ENCODE measurements around the gene ALG11.

The ALG11 gene

GRCh38 chr13:51997186-51997585 is 15.0 kb upstream of the ALG11 start:
- DNase-seq (ENCODE audit: low read depth in 3 of 3) = no peak

- no peak for DNase-seq (ENCODE audit: low read depth in 3 of 3)
These were observed 14.4 kb upstream of the ALG11 start for GRCh38 chr13:51997641-51998330.

- no peak for DNase-seq (ENCODE audit: low read depth in 3 of 3)
These were observed 13.3 kb upstream of the ALG11 start for GRCh38 chr13:51998723-51999509.

DNA sequence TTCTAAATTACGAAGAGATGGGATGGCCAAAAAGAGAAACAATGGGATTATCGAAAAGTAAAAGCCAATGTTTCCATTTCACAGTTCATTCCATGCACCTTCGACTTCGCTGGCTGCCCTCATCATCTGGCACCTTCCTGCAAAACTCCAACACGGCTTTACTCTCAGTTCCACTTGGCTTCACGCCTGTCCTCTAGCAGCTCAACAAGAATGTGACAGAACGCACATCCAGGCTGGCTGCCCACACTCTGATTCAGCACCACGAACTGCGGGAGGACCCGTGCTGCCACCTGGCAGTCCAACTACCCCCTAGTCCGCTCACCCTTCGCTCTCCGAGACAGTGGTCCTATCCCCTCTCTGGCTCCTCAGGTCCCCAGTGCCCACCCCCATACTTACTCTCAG is 12.7 kb upstream of the ALG11 start:
- DNase-seq (ENCODE audit: low read depth in 3 of 3) = no peak

GRCh38 chr13:51999921-52000320 is 12.3 kb upstream of the ALG11 start:
- no peak for DNase-seq (ENCODE audit: low read depth in 3 of 3)

- no peak for DNase-seq (ENCODE audit: low read depth in 3 of 3)
These were observed 11.0 kb upstream of the ALG11 start for GRCh38 chr13:52001120-52001731.

GRCh38 chr13:52002361-52002760 is 9.8 kb upstream of the ALG11 start:
- DNase-seq (ENCODE audit: low read depth in 3 of 3) = no peak

GRCh38 chr13:52003541-52003940 is 8.7 kb upstream of the ALG11 start:
- DNase-seq (ENCODE audit: low read depth in 3 of 3) = no peak

DNA sequence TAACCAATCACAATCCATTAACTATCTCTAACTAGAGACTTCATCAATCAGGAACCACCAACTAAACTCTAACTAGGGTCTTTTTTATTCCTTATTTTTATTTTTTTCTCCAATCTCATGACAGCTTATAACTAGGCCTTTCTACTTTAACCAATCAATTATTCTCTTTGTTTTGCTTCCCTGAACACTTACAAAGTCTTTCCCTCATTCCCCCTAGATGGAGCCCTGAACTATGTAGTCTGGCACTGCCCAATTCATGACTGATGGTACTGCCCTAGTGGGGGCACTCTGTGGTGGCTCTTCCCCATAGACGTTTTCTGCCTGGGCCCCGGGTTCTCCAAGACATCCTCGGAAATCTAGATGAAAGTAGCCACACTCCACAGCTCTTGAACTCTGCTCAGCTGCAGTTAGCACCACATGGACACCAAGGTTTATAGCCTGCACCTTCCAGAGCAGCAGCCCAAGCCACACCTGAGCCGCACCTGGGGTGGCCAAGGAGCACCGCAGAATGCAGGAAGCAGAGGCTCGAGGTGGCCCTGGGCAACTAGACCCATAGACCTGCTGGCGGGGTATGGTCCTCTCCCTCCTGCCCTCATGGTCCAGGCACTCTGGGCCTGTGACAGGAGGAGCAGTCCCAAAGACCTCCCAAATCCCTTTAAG is 7.6 kb upstream of the ALG11 start:
- no peak for DNase-seq (ENCODE audit: low read depth in 3 of 3)

DNA sequence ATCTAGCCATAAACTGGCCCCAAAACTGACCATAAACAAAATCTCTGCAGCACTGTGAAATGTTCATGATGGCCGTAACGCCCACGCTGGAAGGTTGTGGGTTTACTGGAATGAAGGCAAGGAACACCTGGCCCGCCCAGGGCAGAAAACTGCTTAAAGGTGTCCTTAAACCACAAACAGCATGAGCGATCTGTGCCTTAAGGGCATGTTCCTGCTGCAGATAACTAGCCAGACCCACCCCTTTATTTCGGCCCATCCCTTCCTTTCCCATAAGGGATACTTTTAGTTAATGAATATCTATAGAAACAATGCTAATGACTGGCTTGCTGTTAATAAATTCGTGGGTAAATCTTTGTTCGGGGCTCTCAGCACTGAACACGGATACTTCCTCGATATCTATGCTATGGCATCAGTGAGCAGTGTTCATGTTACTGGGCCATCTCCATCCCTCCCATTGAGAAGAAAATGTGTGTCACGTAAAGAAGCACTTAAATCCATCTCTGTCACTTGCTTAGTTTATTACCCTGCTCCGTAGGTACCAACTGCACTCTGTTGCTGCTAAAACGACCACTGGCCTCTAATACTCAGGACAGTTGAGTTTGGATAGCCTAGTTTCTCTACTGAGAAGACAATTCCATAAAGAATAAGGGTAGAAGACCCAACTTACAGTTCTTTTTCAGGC is 6.2 kb upstream of the ALG11 start:
- DNase-seq (ENCODE audit: low read depth in 3 of 3) = no peak

- DNase-seq (ENCODE audit: low read depth in 3 of 3) = no peak
These were observed 5.5 kb upstream of the ALG11 start for GRCh38 chr13:52006523-52007245.

GRCh38 chr13:52009946-52010345 is 2.3 kb upstream of the ALG11 start:
- no peak for DNase-seq (ENCODE audit: low read depth in 3 of 3)

- peak in 2 of 3 donors; percentile 3 to 14 for DNase-seq (ENCODE audit: low read depth in 3 of 3)
These were observed 1.1 kb upstream of the ALG11 start, which contains the start of gene ATP7B for GRCh38 chr13:52010890-52011631. Gene ATP7B, minus strand, starts transcription at chr13:52011450. Its CDS starts 113 bp downstream, at chr13:52011337.

DNA sequence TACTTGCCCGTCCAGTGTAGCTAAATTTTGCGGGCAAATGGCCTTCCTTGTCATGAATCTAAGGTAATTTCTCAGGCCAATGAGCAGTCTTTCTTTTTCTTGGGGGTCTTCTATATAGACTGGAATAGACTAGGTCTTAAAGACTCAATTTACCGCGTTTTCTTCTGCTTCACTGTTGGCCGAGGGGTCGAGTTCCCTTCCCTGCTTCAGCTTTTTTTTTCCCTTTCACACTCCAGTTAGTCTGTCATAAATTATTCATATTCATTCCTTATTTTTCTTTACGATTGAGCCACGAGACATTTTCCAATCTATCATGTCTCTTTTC is 276 bp downstream of the ALG11 start:
- no peak for DNase-seq (ENCODE audit: low read depth in 3 of 3)

DNA sequence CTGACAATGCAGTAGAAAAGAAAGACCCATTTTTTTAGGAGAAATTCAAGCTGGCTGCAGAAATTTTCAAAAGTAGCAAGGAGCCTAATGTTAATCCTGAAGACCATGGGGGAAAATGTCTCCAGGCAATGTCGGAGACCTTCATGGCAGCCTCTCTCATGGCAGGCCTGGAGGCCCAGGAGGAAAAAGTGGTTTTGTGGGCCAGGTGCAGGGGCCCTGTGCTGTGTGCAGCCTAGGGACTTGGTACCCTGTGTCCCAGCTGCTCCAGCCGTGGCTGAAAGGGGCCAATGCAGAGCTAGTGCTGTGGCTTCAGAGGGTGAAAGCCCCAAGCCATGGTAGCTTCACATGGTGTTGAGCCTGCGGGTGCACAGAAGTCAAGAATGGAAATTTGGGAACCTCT is 4.1 kb downstream of the ALG11 start:
- no peak for DNase-seq (ENCODE audit: low read depth in 3 of 3)

DNA sequence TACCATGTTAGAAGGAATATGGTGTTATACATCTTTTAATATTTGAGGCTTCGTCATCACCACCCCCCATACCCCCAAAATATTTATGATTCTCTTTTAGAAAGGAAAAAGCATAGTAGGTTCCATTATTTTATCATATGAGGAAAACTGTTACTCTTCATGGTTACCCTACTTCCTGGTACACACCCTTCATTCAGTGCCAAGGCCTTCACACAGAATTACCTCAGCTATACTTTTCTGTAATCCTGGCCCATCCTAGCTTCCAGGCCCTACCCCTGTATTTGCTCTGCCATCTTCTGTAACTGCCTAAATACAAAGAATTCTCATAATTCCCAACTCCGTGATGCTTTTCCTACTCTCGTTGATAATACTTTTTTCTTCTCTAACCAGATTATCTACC is 8.0 kb downstream of the ALG11 start:
- no peak for DNase-seq (ENCODE audit: low read depth in 3 of 3)

GRCh38 chr13:52022356-52022755 is 10.2 kb downstream of the ALG11 start:
- no peak for DNase-seq (ENCODE audit: low read depth in 3 of 3)

DNA sequence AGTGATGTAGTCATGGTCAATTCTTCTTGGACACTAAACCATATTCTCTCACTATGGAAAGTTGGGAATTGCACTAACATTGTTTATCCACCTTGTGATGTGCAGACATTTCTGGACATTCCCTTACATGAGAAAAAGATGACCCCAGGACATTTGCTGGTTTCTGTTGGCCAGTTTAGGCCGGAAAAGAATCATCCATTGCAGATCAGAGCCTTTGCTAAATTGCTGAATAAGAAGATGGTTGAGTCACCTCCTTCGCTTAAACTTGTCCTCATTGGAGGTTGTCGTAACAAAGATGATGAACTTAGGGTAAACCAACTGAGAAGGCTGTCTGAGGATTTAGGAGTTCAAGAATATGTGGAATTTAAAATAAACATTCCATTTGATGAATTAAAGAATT is 12.3 kb downstream of the ALG11 start, which contains the start of gene UTP14C:
Gene UTP14C, plus strand, starts transcription at position 211 of the 400 bp plus-strand sequence. CDS start 4,114 bp downstream, outside the sequence.
- no peak for DNase-seq (ENCODE audit: low read depth in 3 of 3)

DNA sequence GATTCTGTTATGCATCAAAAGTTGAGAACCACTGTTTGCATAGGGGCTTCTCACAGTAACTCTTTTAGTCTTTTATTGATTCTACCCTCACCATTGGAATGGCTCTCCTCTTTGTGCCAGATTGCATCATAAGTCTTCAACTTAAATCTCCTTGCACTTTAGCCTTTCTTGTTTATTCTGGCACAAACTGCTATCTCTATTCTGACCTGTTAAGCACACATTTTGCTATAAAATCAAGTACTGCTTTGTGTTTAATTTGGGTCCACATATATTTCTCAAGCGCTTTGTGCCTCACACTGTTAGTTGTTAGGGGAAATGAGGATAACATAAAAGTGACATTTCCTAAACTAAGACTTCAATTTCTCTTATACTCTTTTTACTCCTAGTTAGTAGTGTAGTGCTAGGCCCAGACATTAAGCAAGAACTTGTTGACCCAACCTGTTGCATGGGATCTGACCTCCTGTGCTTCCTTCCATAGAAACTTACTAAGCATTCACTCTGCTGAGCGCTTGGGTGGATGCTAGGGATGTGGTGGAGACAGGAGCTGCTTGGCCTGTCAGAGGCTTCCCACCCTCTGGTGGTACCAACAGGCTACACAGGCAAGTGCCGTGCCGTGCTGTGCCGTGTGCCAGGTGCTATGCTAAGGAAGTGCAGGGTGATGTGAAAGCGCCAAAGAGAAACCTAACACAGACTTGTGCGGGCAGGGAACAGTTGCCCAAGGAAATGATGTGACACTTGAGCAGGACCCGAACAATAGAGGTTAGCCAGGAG is 13.5 kb downstream of the ALG11 start:
- no peak for DNase-seq (ENCODE audit: low read depth in 3 of 3)

- DNase-seq (ENCODE audit: low read depth in 3 of 3) = no peak
These were observed 14.0 kb downstream of the ALG11 start for GRCh38 chr13:52026246-52026626.
